NT2/D1 (cell line): ENCODE data around the gene SMIM35.

Experiments used
- SUZ12 ChIP-seq: IDR thresholded peaks from 2 replicates; pipeline ENCODE4 v1.6.1; 2011; ENCODE audit not compliant: insufficient read length, insufficient read depth; ENCODE audit errors: extremely low read depth
- YY1 ChIP-seq: IDR thresholded peaks from 2 replicates; pipeline ENCODE4 v1.6.1; 2011; ENCODE audit not compliant: insufficient read length, insufficient read depth
- ZNF274 ChIP-seq: IDR thresholded peaks from 2 replicates; pipeline ENCODE4 v1.6.1; 2011; ENCODE audit warnings: mild to moderate bottlenecking, low read depth, low read length

- TF ChIP-seq ZNF274: no peak
- TF ChIP-seq YY1: no peak
- TF ChIP-seq SUZ12: no peak
Measured at GRCh38 chr11:117958949-117959348, 127.8 kb downstream of the SMIM35 start.
